ENCODE data around the gene ZMYM5.
"Not testable (repeated sequence)": the region's sequence is repeated elsewhere in the genome, so short reads cannot be mapped to it uniquely, and the experiment has no call there.

ZMYM5 gene

DNA sequence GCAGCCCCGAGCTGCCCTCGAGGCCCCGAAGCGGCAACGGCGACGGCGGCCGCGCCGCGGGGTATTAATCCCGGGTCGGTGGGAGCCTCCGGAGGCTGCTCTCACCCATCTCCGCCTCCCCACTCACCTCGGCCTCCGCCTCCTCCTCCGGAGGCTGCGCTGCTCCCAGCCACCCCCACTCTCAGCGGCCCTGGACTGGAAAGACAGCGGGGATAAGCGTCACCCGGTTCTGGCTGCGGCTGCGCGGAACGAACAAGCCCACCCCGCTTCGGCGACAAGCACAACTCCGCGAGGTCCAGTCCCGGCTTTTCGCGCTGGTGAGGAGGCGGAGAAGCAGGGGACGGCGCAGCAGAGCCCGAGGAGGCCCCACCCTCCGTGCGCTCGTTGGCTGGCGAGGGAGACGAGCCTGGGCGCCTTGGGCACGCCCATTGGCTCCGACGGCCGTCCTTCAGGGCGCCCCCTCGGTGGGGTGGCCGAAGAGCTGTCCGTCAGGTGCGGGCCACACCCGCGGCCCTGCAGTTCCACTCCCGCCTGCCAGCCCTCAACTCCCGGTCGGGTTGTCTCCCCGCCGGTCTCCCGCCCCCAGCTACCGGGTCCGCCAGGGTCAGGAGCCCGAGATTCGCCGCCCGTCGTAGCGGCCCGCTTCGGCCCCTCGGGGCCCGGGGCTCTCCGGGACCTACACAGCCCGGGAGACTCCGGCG, at the start of gene ZMYM5:
TSS of gene ZMYM5 (minus strand) at position 327 of the 701 bp plus-strand sequence. CDS start 11,469 bp downstream, outside the sequence.
- H3K4me3 ChIP-seq (ENCODE audit: insufficient read length, low read depth), result peak within 1 kb of the TSS; percentile 71
- DNase-seq (ENCODE audit: low read depth, low spot score), result peak; percentile 96
- no peaks in the 10 kb centered on the region for H3K9me3 ChIP-seq (ENCODE audit: insufficient read depth, low read length)
- no peaks in the 10 kb centered on the region for H3K4me1 ChIP-seq (ENCODE audit: insufficient read depth, insufficient read length)
- no peaks in the 10 kb centered on the region for H3K27me3 ChIP-seq (ENCODE audit: insufficient read depth, insufficient read length)
- peaks cover 3% of the 10 kb centered on the region for H3K36me3 ChIP-seq (ENCODE audit: insufficient read depth, insufficient read length, low read length)
- H3K9ac ChIP-seq (ENCODE audit: insufficient read length, low read depth), result peak within 1 kb of the TSS; percentile 88
- TF ChIP-seq SUZ12 (IDR thresholded peaks at IDR 0.05; ENCODE audit: extremely low read depth, insufficient read depth, insufficient read length) (no peak), YY1 (IDR thresholded peaks at IDR 0.05; ENCODE audit: insufficient read depth, insufficient read length) (no peak), ZNF274 (IDR thresholded peaks at IDR 0.05; ENCODE audit: low read depth, low read length) (no peak)

DNA sequence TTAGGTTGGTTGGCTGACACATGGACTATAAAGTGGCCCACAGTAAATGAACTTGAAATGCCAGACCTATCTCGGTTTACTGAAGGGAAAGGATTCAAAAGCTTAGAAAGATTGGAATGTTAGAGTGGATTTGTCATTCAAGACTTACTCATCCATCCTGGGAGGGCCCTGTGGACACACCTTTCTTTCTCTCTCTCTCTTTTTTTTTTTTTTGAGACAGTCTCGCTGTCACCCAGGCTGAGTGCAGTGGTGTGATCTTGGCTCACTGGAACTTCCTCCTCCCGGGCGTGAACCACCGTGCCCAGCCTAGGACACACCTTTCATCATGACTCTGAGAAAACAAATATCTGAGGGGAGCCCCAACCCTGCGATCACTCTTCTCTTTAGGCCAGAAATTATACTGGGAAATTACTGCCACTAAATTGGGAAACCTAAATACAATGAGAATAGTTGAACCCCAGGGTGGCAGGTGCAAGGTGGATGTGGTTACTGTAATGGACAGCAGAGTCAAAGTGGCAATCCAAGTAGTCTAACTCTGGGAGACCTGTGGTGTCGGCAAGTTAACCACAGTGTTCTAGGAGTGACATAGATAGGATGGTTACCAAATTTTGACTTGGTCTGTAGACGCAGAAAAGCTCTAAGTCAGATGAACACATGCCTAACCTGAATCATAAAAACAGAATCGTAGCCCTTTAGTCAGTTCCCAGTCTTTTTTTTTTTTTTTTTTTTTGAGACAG, 47.1 kb upstream of the ZMYM5 start:
- H3K4me3 ChIP-seq (ENCODE audit: insufficient read length, low read depth), result no peak overlapping the region

DNA sequence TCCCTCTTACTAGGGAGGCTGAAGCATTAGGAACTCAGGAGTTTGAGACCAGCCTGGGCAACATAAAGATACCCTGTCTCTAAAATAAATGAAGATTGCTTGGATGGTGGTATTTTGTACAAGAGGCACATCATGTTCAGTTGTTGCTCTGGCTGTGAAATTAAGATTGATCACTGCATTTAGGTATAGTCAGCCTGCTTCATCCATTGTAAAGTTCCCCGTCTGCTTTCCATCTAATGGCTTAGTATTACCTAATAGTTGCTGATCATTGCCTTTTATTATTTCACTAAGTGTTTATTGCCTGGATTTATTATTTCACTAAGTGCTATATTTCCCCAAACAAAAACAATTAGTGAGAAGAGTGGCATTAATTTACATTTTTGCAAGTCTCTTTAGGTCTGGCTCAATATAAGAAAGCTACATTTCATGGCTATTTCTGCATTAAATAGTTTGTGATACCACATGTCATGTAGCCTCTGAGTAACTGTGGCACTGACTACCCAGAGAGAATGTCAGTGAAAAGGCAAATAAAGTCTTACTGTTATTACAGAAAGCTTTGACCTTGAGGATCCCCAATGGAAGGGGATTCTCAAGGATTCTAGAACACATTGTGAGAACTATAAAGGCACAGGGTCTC, 45.0 kb upstream of the ZMYM5 start:
- no peak for DNase-seq (ENCODE audit: low read depth, low spot score)
- TF ChIP-seq SUZ12 (IDR thresholded peaks at IDR 0.05; ENCODE audit: extremely low read depth, insufficient read depth, insufficient read length), result no peak
- no peak for TF ChIP-seq YY1 (IDR thresholded peaks at IDR 0.05; ENCODE audit: insufficient read depth, insufficient read length)
- TF ChIP-seq ZNF274 (IDR thresholded peaks at IDR 0.05; ENCODE audit: low read depth, low read length), result no peak
- no peaks in the 10 kb centered on the region for H3K27me3 ChIP-seq (ENCODE audit: insufficient read depth, insufficient read length)
- no peaks in the 10 kb centered on the region for H3K4me1 ChIP-seq (ENCODE audit: insufficient read depth, insufficient read length)
- H3K36me3 ChIP-seq (ENCODE audit: insufficient read depth, insufficient read length, low read length), result no peaks in the 10 kb centered on the region
- no peaks in the 10 kb centered on the region for H3K9me3 ChIP-seq (ENCODE audit: insufficient read depth, low read length)
- H3K4me3 ChIP-seq (ENCODE audit: insufficient read length, low read depth), result no peak overlapping the region
- H3K9ac ChIP-seq (ENCODE audit: insufficient read length, low read depth), result no peak overlapping the region

More for the DNA sequence above, 47.1 kb upstream of the ZMYM5 start:
- Histone ChIP-seq H3K9me3 (ENCODE audit: insufficient read depth, low read length) (no peaks in the 10 kb centered on the region), H3K27me3 (ENCODE audit: insufficient read depth, insufficient read length) (no peaks in the 10 kb centered on the region), H3K9ac (ENCODE audit: insufficient read length, low read depth) (no peak overlapping the region), H3K4me1 (ENCODE audit: insufficient read depth, insufficient read length) (no peaks in the 10 kb centered on the region), H3K36me3 (ENCODE audit: insufficient read depth, insufficient read length, low read length) (no peaks in the 10 kb centered on the region)
- DNase-seq (ENCODE audit: low read depth, low spot score), result no peak
- TF ChIP-seq SUZ12 (IDR thresholded peaks at IDR 0.05; ENCODE audit: extremely low read depth, insufficient read depth, insufficient read length), result no peak

DNA sequence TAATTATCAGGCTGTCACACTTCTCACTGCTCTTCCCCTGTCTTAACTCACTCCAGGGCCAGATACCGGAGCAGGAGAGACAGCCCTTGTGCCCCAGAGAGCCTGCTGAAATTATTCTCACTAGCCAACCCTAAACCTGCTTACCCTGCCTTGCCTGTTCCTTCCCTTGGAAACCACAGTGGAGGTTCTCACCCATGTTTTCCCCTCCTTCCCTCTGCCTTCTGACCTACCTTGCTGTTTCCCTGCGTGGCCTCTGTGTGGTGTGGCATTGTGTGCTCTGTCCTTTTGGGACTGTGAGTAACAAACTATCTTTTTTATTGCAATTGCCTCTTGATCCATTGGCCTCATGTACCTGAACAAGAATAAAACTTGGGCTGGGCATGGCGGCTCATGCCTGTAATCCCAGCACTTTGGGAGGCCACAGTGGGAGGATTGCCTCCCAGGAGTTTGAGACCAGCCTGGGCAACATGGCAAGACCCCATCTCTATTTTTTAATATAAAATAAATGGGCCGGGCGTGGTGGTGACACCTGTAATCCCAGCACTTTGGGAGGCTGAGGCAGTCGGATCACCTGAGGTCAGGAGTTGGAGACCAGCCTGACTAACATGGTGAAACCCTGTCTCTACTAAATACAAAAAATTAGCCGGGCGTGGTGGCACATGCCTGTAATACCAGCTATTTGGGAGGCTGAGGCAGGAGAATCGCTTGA, 42.2 kb upstream of the ZMYM5 start:
- H3K9ac ChIP-seq (ENCODE audit: insufficient read length, low read depth); H3K9me3 ChIP-seq (ENCODE audit: insufficient read depth, low read length); H3K4me3 ChIP-seq (ENCODE audit: insufficient read length, low read depth); H3K36me3 ChIP-seq (ENCODE audit: insufficient read depth, insufficient read length, low read length); H3K27me3 ChIP-seq (ENCODE audit: insufficient read depth, insufficient read length); H3K4me1 ChIP-seq (ENCODE audit: insufficient read depth, insufficient read length); DNase-seq (ENCODE audit: low read depth, low spot score): not testable (repeated sequence)

DNA sequence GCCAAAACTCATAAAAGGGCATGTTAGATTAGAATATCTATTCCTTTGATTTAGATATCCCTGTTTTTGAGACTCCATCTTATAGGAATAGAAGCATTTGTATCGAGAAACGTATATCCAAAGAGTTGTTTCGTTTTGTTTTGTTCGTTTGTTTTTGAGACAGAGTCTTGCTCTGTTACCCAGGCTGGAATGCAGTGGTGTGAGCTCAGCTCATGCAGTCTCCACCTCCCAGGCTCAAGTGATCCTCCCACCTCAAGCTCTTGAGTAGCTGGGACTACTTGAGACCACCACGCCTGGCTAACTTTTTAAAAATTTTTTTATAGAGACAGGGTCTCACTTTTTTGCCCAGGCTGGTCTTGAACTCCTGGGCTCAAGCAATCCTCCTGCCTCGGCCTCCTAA, 26.6 kb upstream of the ZMYM5 start:
- no peak for DNase-seq (ENCODE audit: low read depth, low spot score)
- Histone ChIP-seq H3K36me3 (ENCODE audit: insufficient read depth, insufficient read length, low read length) (no peaks in the 10 kb centered on the region), H3K4me1 (ENCODE audit: insufficient read depth, insufficient read length) (no peaks in the 10 kb centered on the region), H3K27me3 (ENCODE audit: insufficient read depth, insufficient read length) (no peaks in the 10 kb centered on the region), H3K4me3 (ENCODE audit: insufficient read length, low read depth) (no peak overlapping the region), H3K9ac (ENCODE audit: insufficient read length, low read depth) (no peak overlapping the region), H3K9me3 (ENCODE audit: insufficient read depth, low read length) (no peaks in the 10 kb centered on the region)
- TF ChIP-seq YY1 (IDR thresholded peaks at IDR 0.05; ENCODE audit: insufficient read depth, insufficient read length) (no peak), ZNF274 (IDR thresholded peaks at IDR 0.05; ENCODE audit: low read depth, low read length) (no peak)

DNA sequence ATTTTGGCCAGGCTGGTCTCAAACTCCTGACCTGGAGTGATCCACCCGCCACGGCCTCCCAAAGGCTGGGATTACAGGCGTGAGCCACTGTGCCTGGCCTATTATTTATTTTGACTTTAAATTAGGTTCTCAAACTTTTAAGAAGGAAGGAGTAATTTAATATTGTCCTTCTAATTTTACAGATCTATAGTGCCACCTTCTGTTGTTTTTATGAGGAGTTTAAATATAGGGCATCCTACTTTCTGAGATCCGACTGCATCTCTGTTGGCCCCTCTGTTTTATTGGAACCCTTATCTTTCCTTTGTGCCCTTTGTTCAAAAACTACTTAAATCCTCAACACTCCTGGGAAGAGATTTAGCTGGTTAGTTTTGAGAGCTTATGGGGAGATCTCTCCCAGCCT, 25.4 kb upstream of the ZMYM5 start:
- Histone ChIP-seq H3K4me1 (ENCODE audit: insufficient read depth, insufficient read length) (no peaks in the 10 kb centered on the region), H3K9ac (ENCODE audit: insufficient read length, low read depth) (no peak overlapping the region), H3K9me3 (ENCODE audit: insufficient read depth, low read length) (no peaks in the 10 kb centered on the region), H3K27me3 (ENCODE audit: insufficient read depth, insufficient read length) (no peaks in the 10 kb centered on the region), H3K36me3 (ENCODE audit: insufficient read depth, insufficient read length, low read length) (no peaks in the 10 kb centered on the region), H3K4me3 (ENCODE audit: insufficient read length, low read depth) (no peak overlapping the region)
- TF ChIP-seq SUZ12 (IDR thresholded peaks at IDR 0.05; ENCODE audit: extremely low read depth, insufficient read depth, insufficient read length) (no peak), YY1 (IDR thresholded peaks at IDR 0.05; ENCODE audit: insufficient read depth, insufficient read length) (no peak), ZNF274 (IDR thresholded peaks at IDR 0.05; ENCODE audit: low read depth, low read length) (no peak)
- no peak for DNase-seq (ENCODE audit: low read depth, low spot score)

DNA sequence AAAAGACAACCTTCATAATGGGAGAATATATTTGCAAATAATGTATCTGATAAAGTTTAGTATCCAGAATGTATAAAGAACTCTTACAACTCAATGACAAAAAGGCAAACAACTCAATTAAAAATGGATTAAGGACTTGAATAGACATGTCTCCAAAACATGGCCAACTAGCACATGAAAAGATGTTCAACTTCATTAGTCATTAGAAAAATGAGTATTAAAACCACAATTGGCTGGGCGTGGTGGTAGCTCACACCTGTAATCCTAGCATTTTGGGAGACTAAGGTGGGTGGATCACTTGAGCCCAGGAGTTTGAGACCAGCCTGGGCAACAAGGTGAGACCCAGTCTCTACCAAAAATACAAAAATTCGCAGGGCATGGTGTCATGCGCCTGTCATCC, 18.8 kb upstream of the ZMYM5 start:
- H3K9me3 ChIP-seq (ENCODE audit: insufficient read depth, low read length), result no peaks in the 10 kb centered on the region
- no peaks in the 10 kb centered on the region for H3K4me1 ChIP-seq (ENCODE audit: insufficient read depth, insufficient read length)
- no peak overlapping the region for H3K9ac ChIP-seq (ENCODE audit: insufficient read length, low read depth)
- H3K4me3 ChIP-seq (ENCODE audit: insufficient read length, low read depth), result no peak overlapping the region
- no peaks in the 10 kb centered on the region for H3K27me3 ChIP-seq (ENCODE audit: insufficient read depth, insufficient read length)
- no peaks in the 10 kb centered on the region for H3K36me3 ChIP-seq (ENCODE audit: insufficient read depth, insufficient read length, low read length)
- DNase-seq (ENCODE audit: low read depth, low spot score), result no peak
- no peak for TF ChIP-seq YY1 (IDR thresholded peaks at IDR 0.05; ENCODE audit: insufficient read depth, insufficient read length)
- no peak for TF ChIP-seq SUZ12 (IDR thresholded peaks at IDR 0.05; ENCODE audit: extremely low read depth, insufficient read depth, insufficient read length)
- TF ChIP-seq ZNF274 (IDR thresholded peaks at IDR 0.05; ENCODE audit: low read depth, low read length), result no peak

All from NT2/D1 (cell line).